ENCODE measurements around the gene DTYMK.

The DTYMK gene

GRCh38 chr2:241672243-241673188 is 14.1 kb downstream of the DTYMK start:
- no peak for ATAC-seq
- TF ChIP-seq CSRNP3 (CRISPR knock-in tag; IDR thresholded peaks at IDR 0.05) (no peak), RARB (CRISPR knock-in tag; IDR thresholded peaks at IDR 0.05) (no peak), SNAI2 (CRISPR knock-in tag; IDR thresholded peaks at IDR 0.05) (no peak), OSR1 (CRISPR knock-in tag; IDR thresholded peaks at IDR 0.05) (no peak), POU6F1 (CRISPR knock-in tag; IDR thresholded peaks at IDR 0.05; ENCODE audit: borderline replicate concordance, low read depth) (no peak), ZNF565 (CRISPR knock-in tag; conservative IDR thresholded peaks at IDR 0.05; ENCODE audit: low read depth) (no peak), PPARA (CRISPR knock-in tag; IDR thresholded peaks at IDR 0.05; ENCODE audit: borderline replicate concordance) (no peak), CSDC2 (CRISPR knock-in tag; IDR thresholded peaks at IDR 0.05) (no peak), ZNF70 (CRISPR knock-in tag; IDR thresholded peaks at IDR 0.05) (no peak), ZNF8 (CRISPR knock-in tag; IDR thresholded peaks at IDR 0.05) (no peak), GLIS3 (CRISPR knock-in tag; IDR thresholded peaks at IDR 0.05) (no peak), ZC3H10 (CRISPR knock-in tag; IDR thresholded peaks at IDR 0.05) (no peak)

- no peak for TF ChIP-seq TOX (CRISPR knock-in tag; IDR thresholded peaks at IDR 0.05; ENCODE audit: borderline replicate concordance)
Observed at GRCh38 chr2:241671457-241672240, 15.0 kb downstream of the DTYMK start.

GRCh38 chr2:241670333-241671110 is 16.1 kb downstream of the DTYMK start:
- no peak for ATAC-seq
- TF ChIP-seq ZFP30 (CRISPR knock-in tag; IDR thresholded peaks at IDR 0.05), result no peak

More at GRCh38 chr2:241671457-241672240, 15.0 kb downstream of the DTYMK start:
- no peak for ATAC-seq

- TF ChIP-seq CSRNP3 (CRISPR knock-in tag; IDR thresholded peaks at IDR 0.05), result no peak
- no peak for TF ChIP-seq BACH2 (CRISPR knock-in tag; IDR thresholded peaks at IDR 0.05; ENCODE audit: borderline replicate concordance)
- no peak for TF ChIP-seq ESRRG (CRISPR knock-in tag; IDR thresholded peaks at IDR 0.05)
- no peak for TF ChIP-seq OSR1 (CRISPR knock-in tag; IDR thresholded peaks at IDR 0.05)
- no peak for ATAC-seq
Observed at GRCh38 chr2:241668839-241669238, 17.8 kb downstream of the DTYMK start.

GRCh38 chr2:241668354-241668753 is 18.3 kb downstream of the DTYMK start:
- ATAC-seq, result no peak
- no peak for TF ChIP-seq ARNTL (CRISPR knock-in tag; IDR thresholded peaks at IDR 0.05; ENCODE audit: borderline replicate concordance, low read depth)
- no peak for TF ChIP-seq ZFP3 (CRISPR knock-in tag; IDR thresholded peaks at IDR 0.05)
- TF ChIP-seq RARB (CRISPR knock-in tag; IDR thresholded peaks at IDR 0.05), result no peak
- TF ChIP-seq BACH2 (CRISPR knock-in tag; IDR thresholded peaks at IDR 0.05; ENCODE audit: borderline replicate concordance), result no peak
- TF ChIP-seq CSDC2 (CRISPR knock-in tag; IDR thresholded peaks at IDR 0.05), result no peak
- no peak for TF ChIP-seq ZNF8 (CRISPR knock-in tag; IDR thresholded peaks at IDR 0.05)
- no peak for TF ChIP-seq ZNF70 (CRISPR knock-in tag; IDR thresholded peaks at IDR 0.05)
- TF ChIP-seq OSR1 (CRISPR knock-in tag; IDR thresholded peaks at IDR 0.05), result no peak
- no peak for TF ChIP-seq TSHZ2 (CRISPR knock-in tag; IDR thresholded peaks at IDR 0.05)
- TF ChIP-seq PPARA (CRISPR knock-in tag; IDR thresholded peaks at IDR 0.05; ENCODE audit: borderline replicate concordance), result no peak
- TF ChIP-seq SNAI2 (CRISPR knock-in tag; IDR thresholded peaks at IDR 0.05), result no peak
- TF ChIP-seq CREB5 (CRISPR knock-in tag; IDR thresholded peaks at IDR 0.05; ENCODE audit: low read depth), result no peak
- no peak for TF ChIP-seq ZNF565 (CRISPR knock-in tag; conservative IDR thresholded peaks at IDR 0.05; ENCODE audit: low read depth)
